ENCODE data around the gene ASIC4.
A peak's percentile ranks its signal among the peaks of the same experiment; 100 is the strongest.

Gene ASIC4

GRCh38 chr2:219537657-219538488 lies 23.6 kb downstream of the ASIC4 start:
- no peak for DNase-seq

- DNase-seq: peak; percentile 35
These were observed 24.2 kb downstream of the ASIC4 start for GRCh38 chr2:219538504-219538951.

- no peak for DNase-seq
These were observed 24.9 kb downstream of the ASIC4 start for GRCh38 chr2:219538956-219539788.

- DNase-seq: no peak
These were observed 25.8 kb downstream of the ASIC4 start for GRCh38 chr2:219539926-219540678.

- no peak for DNase-seq
These were observed 26.7 kb downstream of the ASIC4 start for GRCh38 chr2:219540784-219541504.

GRCh38 chr2:219541611-219542180 lies 27.4 kb downstream of the ASIC4 start:
- peak; percentile 57 for DNase-seq

GRCh38 chr2:219542931-219543595 lies 28.8 kb downstream of the ASIC4 start:
- DNase-seq: peak; percentile 33

- DNase-seq: peak; percentile 98
These were observed 29.5 kb downstream of the ASIC4 start, which contains the start of the genes CHPF and TMEM198 for GRCh38 chr2:219543596-219544358. Gene CHPF, minus strand, starts transcription at chr2:219543809. Its CDS starts 271 bp downstream, at chr2:219543538. Gene TMEM198, plus strand, starts transcription at chr2:219544028. Its CDS starts 700 bp downstream, at chr2:219544728.

- no peak for DNase-seq
These were observed 30.3 kb downstream of the ASIC4 start for GRCh38 chr2:219544567-219544966.

- DNase-seq: no peak
These were observed 31.1 kb downstream of the ASIC4 start for GRCh38 chr2:219545295-219545942.

- no peak for DNase-seq
These were observed 31.7 kb downstream of the ASIC4 start for GRCh38 chr2:219545943-219546352.

GRCh38 chr2:219547621-219548020 lies 33.3 kb downstream of the ASIC4 start:
- DNase-seq: no peak

GRCh38 chr2:219548990-219549389 lies 34.7 kb downstream of the ASIC4 start:
- DNase-seq: no peak

- no peak for DNase-seq
These were observed 35.3 kb downstream of the ASIC4 start for GRCh38 chr2:219549619-219550018.

GRCh38 chr2:219551441-219552381 lies 37.4 kb downstream of the ASIC4 start:
- no peak for DNase-seq

GRCh38 chr2:219552382-219553167 lies 38.3 kb downstream of the ASIC4 start:
- DNase-seq: peak; percentile 80

GRCh38 chr2:219553168-219553417 lies 38.8 kb downstream of the ASIC4 start:
- DNase-seq: no peak

GRCh38 chr2:219553463-219553963 lies 39.2 kb downstream of the ASIC4 start:
- no peak for DNase-seq

Measured in fibroblast of skin of back (primary cell).